Liver (tissue), 9 donors: ENCODE data around the gene HSD11B1L. TPM values are rescaled to one million over a fixed set of nuclear protein-coding genes. Genes with fewer than 3 reads are reported as not detected.

Experiments used
- DNase-seq: peaks from one replicate; pipeline ENCODE4 v3.0.0-alpha.2; 2017; ENCODE audit warnings: low spot score
- H3K27ac ChIP-seq, 2 donors: one replicate each; pipeline ENCODE4 v1.7.0; 2013; ENCODE audit warnings: inconsistent platforms in 2 of 2, low read length in 2 of 2, control low read depth in 1 of 2, low read depth in 1 of 2, mild to moderate bottlenecking in 1 of 2
- H3K27me3 ChIP-seq, 4 donors: one replicate each; pipeline versions ENCODE4 v1.6.1 to v1.7.0; 2013; ENCODE audit warnings: low read length in 3 of 4, inconsistent platforms in 1 of 4, mild to moderate bottlenecking in 1 of 4, moderate library complexity in 1 of 4; ENCODE audit not compliant: control insufficient read depth in 4 of 4, insufficient read depth in 4 of 4
- H3K36me3 ChIP-seq, 4 donors: one replicate each; pipeline versions ENCODE4 v1.6.1 to v1.7.0; 2013; ENCODE audit warnings: low read length in 3 of 4, mild to moderate bottlenecking in 3 of 4, low read depth in 1 of 4, moderate library complexity in 1 of 4; ENCODE audit not compliant: control insufficient read depth in 4 of 4, insufficient read depth in 3 of 4
- H3K4me1 ChIP-seq, 4 donors: one replicate each; pipeline versions ENCODE4 v1.6.1 to v1.7.0; 2013; ENCODE audit warnings: low read length in 3 of 4, mild to moderate bottlenecking in 3 of 4, moderate library complexity in 1 of 4; ENCODE audit not compliant: control insufficient read depth in 4 of 4, insufficient read depth in 4 of 4
- H3K4me3 ChIP-seq, 3 donors: one replicate each; pipeline versions ENCODE4 v1.6.1 to v1.7.0; 2013; ENCODE audit warnings: low read length in 3 of 3, control low read depth in 1 of 3, low read depth in 1 of 3, mild to moderate bottlenecking in 1 of 3
- H3K9ac ChIP-seq, 2 donors: one replicate each; pipeline ENCODE4 v1.7.0; 2013; ENCODE audit warnings: low read length in 2 of 2, mild to moderate bottlenecking in 2 of 2, moderate library complexity in 2 of 2, control low read depth in 1 of 2, low read depth in 1 of 2
- H3K9me3 ChIP-seq, 4 donors: one replicate each; pipeline versions ENCODE4 v1.6.1 to v1.7.0; 2013; ENCODE audit warnings: low read length in 3 of 4; ENCODE audit not compliant: control insufficient read depth in 4 of 4
- EGR1 ChIP-seq, 2 donors: IDR thresholded peaks; 2 replicates each; pipeline ENCODE4 v1.6.1; 2016 to 2018; ENCODE audit warnings: antibody characterized with exemption in 2 of 2, low read depth in 2 of 2
- FOXA1 ChIP-seq: IDR thresholded peaks from 2 replicates; pipeline ENCODE4 v1.6.1; 2016; ENCODE audit warnings: antibody characterized with exemption
- FOXA2 ChIP-seq: IDR thresholded peaks from 2 replicates; pipeline ENCODE4 v1.6.1; 2016; ENCODE audit warnings: antibody characterized with exemption
- GABPA ChIP-seq, 2 donors: IDR thresholded peaks in 1 of 2; conservative IDR thresholded peaks in 1 of 2; 2 replicates each; pipeline ENCODE4 v1.6.1; 2016; ENCODE audit warnings: antibody characterized with exemption in 2 of 2, mild to moderate bottlenecking in 1 of 2, moderate library complexity in 1 of 2
- HNF4A ChIP-seq, 2 donors: conservative IDR thresholded peaks; 2 replicates each; pipeline ENCODE4 v1.6.1; 2016; ENCODE audit warnings: antibody characterized with exemption in 2 of 2, mild to moderate bottlenecking in 2 of 2
- HNF4G ChIP-seq: IDR thresholded peaks from 2 replicates; pipeline ENCODE4 v1.6.1; 2016; ENCODE audit warnings: antibody characterized with exemption
- JUND ChIP-seq, 2 donors: IDR thresholded peaks; 2 replicates each; pipeline ENCODE4 v1.6.1; 2016; ENCODE audit warnings: antibody characterized with exemption in 2 of 2
- MAX ChIP-seq: IDR thresholded peaks from 2 replicates; pipeline ENCODE4 v1.6.1; 2016; ENCODE audit warnings: antibody characterized with exemption
- NR2F2 ChIP-seq: IDR thresholded peaks from 2 replicates; pipeline ENCODE4 v1.6.1; 2016; ENCODE audit warnings: antibody characterized with exemption
- RAD21 ChIP-seq, 2 donors: IDR thresholded peaks; 2 replicates each; pipeline ENCODE4 v1.6.1; 2016; ENCODE audit warnings: antibody characterized with exemption in 2 of 2, mild to moderate bottlenecking in 2 of 2
- REST ChIP-seq: IDR thresholded peaks from 2 replicates; pipeline ENCODE4 v1.6.1; 2016; ENCODE audit warnings: antibody characterized with exemption, mild to moderate bottlenecking
- RXRA ChIP-seq, 2 donors: IDR thresholded peaks; 2 replicates each; pipeline ENCODE4 v1.6.1; 2017 to 2018; ENCODE audit warnings: antibody characterized with exemption in 2 of 2, mild to moderate bottlenecking in 1 of 2
- SP1 ChIP-seq: IDR thresholded peaks from 2 replicates; pipeline ENCODE4 v1.6.1; 2018; ENCODE audit warnings: antibody characterized with exemption, mild to moderate bottlenecking
- TAF1 ChIP-seq: conservative IDR thresholded peaks from 2 replicates; pipeline ENCODE4 v1.6.1; 2016; ENCODE audit warnings: antibody characterized with exemption, mild to moderate bottlenecking
- YY1 ChIP-seq: IDR thresholded peaks from 2 replicates; pipeline ENCODE4 v1.6.1; 2016; ENCODE audit warnings: antibody characterized with exemption, mild to moderate bottlenecking
- WGBS: extraction: QIAGEN DNeasy Blood & Tissue Kit; methylation state at CpG from one replicate; pipeline ENCODE4 v1.1.7; 2013; 5-methylcytosine and 5-hydroxymethylcytosine counted together
- polyA plus RNA-seq, 2 donors: library from polyadenylated mRNA; stranded (reverse) in 1 of 2; unstranded in 1 of 2; fragments of 200-250 nt in 1 of 2; fragments of >200 nt in 1 of 2; fragmentation: Nextera tagmentation in 1 of 2; extraction: Ambion mirVana in 1 of 2; gene quantifications; one replicate each; pipeline versions ENCODE4 v1.2.1 to v1.2.3, GENCODE V29; 2013 to 2015
- total RNA-seq, 2 donors: library from RNA; depleted of rRNA; stranded (reverse); fragments of >200 nt; gene quantifications; one replicate each; pipeline ENCODE4 v1.2.3, GENCODE V29; 2014
- TF ChIP-seq, protein P1 (sequence below): fragments of 150-350 bp; IDR thresholded peaks from 2 replicates; pipeline ENCODE4 v1.5.1; 2017; ENCODE audit warnings: improper control_type of control experiment, low read depth, low read length; ENCODE audit not compliant: missing input control
- TF ChIP-seq, protein P2 (sequence below): IDR thresholded peaks from 2 replicates; pipeline ENCODE4 v1.6.1; 2016; ENCODE audit warnings: antibody characterized with exemption
- donor health status: healthy.
- donor health status: healthy.
- donor health status: healthy.
- donor health status: healthy.
- donor health status: healthy.

HSD11B1L gene
- total and polyA plus RNA-seq, 4 donors = 1.3 to 2.5 (median 1.9) TPM

DNA sequence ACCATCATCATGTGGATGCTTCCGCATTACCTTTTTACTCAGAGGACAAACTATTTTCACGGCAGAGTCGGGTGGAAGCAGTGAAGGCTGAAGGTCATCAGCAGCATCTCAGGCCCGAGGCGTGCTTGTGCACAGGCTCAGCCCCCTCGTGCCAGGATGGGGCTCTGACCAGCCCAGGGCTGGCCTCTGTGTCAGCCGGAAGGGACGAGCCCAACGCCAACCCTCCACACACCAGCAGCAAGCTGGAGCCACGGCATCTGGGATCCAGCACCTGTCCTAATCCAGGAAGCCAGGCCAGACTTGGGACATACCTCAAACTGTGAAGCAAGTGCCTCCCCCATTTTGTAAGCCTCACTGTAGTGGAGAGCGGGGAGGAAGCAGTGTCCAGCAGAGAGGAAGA is 11.6 kb upstream of the HSD11B1L start:
- Histone ChIP-seq H3K9me3 (no peaks in the 10 kb centered on the region), H3K4me1 (peaks cover 2 to 18% (median 12%) of the 10 kb centered on the region in 4 donors), H3K4me3 (no peak overlapping the region), H3K27ac (no peak overlapping the region), H3K36me3 (peaks cover 20 to 55% (median 38%) of the 10 kb centered on the region in 4 donors), H3K27me3 (no peaks in the 10 kb centered on the region), H3K9ac (no peak overlapping the region)
- 90% methylated on average over 11 of the region's 11 CpGs for WGBS
- no peak for DNase-seq
- TF ChIP-seq EGR1 (IDR thresholded peaks at IDR 0.05; ENCODE audit: low read depth in 2 of 2) (no peak), YY1 (no peak), FOXA1 (no peak), REST (no peak), RXRA (IDR thresholded peaks at IDR 0.05) (no peak), HNF4A (conservative IDR thresholded peaks at IDR 0.05) (no peak)
- TF ChIP-seq, protein P1, sequence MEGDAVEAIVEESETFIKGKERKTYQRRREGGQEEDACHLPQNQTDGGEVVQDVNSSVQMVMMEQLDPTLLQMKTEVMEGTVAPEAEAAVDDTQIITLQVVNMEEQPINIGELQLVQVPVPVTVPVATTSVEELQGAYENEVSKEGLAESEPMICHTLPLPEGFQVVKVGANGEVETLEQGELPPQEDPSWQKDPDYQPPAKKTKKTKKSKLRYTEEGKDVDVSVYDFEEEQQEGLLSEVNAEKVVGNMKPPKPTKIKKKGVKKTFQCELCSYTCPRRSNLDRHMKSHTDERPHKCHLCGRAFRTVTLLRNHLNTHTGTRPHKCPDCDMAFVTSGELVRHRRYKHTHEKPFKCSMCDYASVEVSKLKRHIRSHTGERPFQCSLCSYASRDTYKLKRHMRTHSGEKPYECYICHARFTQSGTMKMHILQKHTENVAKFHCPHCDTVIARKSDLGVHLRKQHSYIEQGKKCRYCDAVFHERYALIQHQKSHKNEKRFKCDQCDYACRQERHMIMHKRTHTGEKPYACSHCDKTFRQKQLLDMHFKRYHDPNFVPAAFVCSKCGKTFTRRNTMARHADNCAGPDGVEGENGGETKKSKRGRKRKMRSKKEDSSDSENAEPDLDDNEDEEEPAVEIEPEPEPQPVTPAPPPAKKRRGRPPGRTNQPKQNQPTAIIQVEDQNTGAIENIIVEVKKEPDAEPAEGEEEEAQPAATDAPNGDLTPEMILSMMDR = no peak

- peaks cover 17 to 35% (median 23%) of the 10 kb centered on the region in 4 donors for H3K36me3 ChIP-seq
Observed at GRCh38 chr19:5671600-5671999, 9.2 kb upstream of the HSD11B1L start.

DNA sequence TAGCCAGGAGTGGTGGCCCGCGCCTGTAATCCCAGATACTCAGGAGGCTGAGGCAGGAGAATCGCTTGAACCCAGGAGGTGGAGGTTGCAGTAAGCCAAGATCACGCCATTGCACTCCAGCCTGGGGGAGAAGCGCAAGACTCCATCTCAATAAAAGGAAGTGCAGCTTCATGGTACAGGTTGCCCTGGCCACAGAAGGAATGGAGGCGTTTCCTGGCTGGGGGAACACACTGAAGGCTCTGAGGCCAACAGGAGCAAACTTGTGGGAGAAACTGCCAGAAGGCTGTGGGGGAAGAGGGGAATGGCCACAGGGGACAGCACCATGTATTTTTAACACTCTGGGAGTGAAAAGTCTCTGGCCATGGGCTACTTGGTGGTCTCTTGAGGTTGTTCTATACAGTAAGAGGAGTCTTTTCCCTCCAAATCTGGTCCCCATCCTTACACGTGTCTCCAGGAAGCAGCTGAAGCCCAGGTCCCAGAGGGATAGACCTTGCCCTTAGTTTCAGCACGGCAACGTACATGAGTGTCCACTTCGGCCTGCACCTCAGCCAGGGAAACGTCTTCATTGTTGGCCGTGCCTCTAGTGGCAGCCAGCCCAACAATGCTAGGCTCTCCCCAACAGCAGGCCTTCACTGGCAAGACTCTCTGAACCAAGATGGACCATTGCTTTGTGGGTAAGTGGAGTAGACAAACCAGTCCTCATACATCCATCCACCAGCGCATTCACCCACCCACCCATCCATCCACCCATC is 7.9 kb upstream of the HSD11B1L start:
- Histone ChIP-seq H3K4me3 (no peak overlapping the region), H3K9ac (no peak overlapping the region), H3K4me1 (no peaks in the 10 kb centered on the region), H3K27me3 (no peaks in the 10 kb centered on the region), H3K9me3 (no peaks in the 10 kb centered on the region), H3K36me3 (peaks cover 5 to 22% (median 16%) of the 10 kb centered on the region in 4 donors), H3K27ac (no peak overlapping the region)
- DNase-seq = no peak
- WGBS = 92% methylated on average over 13 of the region's 13 CpGs
- TF ChIP-seq RAD21 (IDR thresholded peaks at IDR 0.05) = no peak
- no peak for TF ChIP-seq RXRA (IDR thresholded peaks at IDR 0.05)
- no peak for TF ChIP-seq SP1
- TF ChIP-seq JUND (IDR thresholded peaks at IDR 0.05) = no peak
- no peak for TF ChIP-seq MAX
- TF ChIP-seq EGR1 (IDR thresholded peaks at IDR 0.05; ENCODE audit: low read depth in 2 of 2) = no peak
- TF ChIP-seq FOXA2 = no peak
- TF ChIP-seq, protein P1 = no peak
- no peak for TF ChIP-seq GABPA (IDR thresholded peaks at IDR 0.05 in 1 of 2, conservative IDR thresholded peaks at IDR 0.05 in 1 of 2)
- TF ChIP-seq NR2F2 = no peak
- no peak for TF ChIP-seq YY1

More at GRCh38 chr19:5671600-5671999, 9.2 kb upstream of the HSD11B1L start:
- Histone ChIP-seq H3K9me3 (no peaks in the 10 kb centered on the region), H3K27ac (no peak overlapping the region), H3K4me3 (no peak overlapping the region), H3K27me3 (no peaks in the 10 kb centered on the region), H3K9ac (no peak overlapping the region), H3K4me1 (no peaks in the 10 kb centered on the region)
- TF ChIP-seq RXRA (IDR thresholded peaks at IDR 0.05) = no peak
- TF ChIP-seq TAF1 = no peak
- TF ChIP-seq JUND (IDR thresholded peaks at IDR 0.05) = no peak
- TF ChIP-seq HNF4A (conservative IDR thresholded peaks at IDR 0.05) = no peak
- no peak for TF ChIP-seq GABPA (IDR thresholded peaks at IDR 0.05 in 1 of 2, conservative IDR thresholded peaks at IDR 0.05 in 1 of 2)
- TF ChIP-seq, protein P2, sequence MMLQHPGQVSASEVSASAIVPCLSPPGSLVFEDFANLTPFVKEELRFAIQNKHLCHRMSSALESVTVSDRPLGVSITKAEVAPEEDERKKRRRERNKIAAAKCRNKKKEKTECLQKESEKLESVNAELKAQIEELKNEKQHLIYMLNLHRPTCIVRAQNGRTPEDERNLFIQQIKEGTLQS = no peak
- TF ChIP-seq RAD21 (IDR thresholded peaks at IDR 0.05) = no peak
- TF ChIP-seq FOXA1 = no peak
- TF ChIP-seq HNF4G = no peak
- DNase-seq = no peak
- 97% methylated on average over 7 of the region's 7 CpGs for WGBS
